GM12878 (cell line): ENCODE data around the gene ANKRD66. TPM values are rescaled to one million over a fixed set of nuclear protein-coding genes. Genes with fewer than 3 reads are reported as not detected.

Experiments
- ATAC-seq: fragments of 200-7000 bp; cut with Tn5 transposase; 3 replicates; pipeline ENCODE4 v1.9.1; 2020; ENCODE audit warnings: mild to moderate bottlenecking, moderate library complexity
- BruUV-seq: library from RNA; stranded (reverse); fragments of 400-500 nt; replicated peaks from 2 replicates; lab custom pipeline; 2021; lab: Mats Ljungman, UMichigan
- CTCF ChIA-PET: fragments of 300-600 bp; sonication (Branson Sonifier 250); formaldehyde crosslinking; extraction: SDS; loops from one replicate; lab custom pipeline; 2021; ENCODE audit warnings: inconsistent platforms; lab: Yijun Ruan, JAX
- POLR2A ChIA-PET: fragments of 350-600 bp; formaldehyde crosslinking; extraction: SDS; loops from one replicate; lab custom pipeline; 2021; ENCODE audit warnings: inconsistent platforms; lab: Charles Lee
- RAD21 ChIA-PET: fragments of 300-600 bp; sonication (Branson Sonifier 250); formaldehyde crosslinking; loops from one replicate; lab custom pipeline; 2023; ENCODE audit warnings: antibody characterized with exemption; ENCODE audit not compliant: unreplicated experiment; lab: Charles Lee
- SMC1A ChIA-PET: fragments of 300-600 bp; sonication (Branson Sonifier 250); formaldehyde crosslinking; loops from one replicate; lab custom pipeline; 2023; ENCODE audit not compliant: unreplicated experiment, uncharacterized antibody; lab: Charles Lee
- DNase-seq: peaks from one replicate; pipeline ENCODE4 v3.0.0-alpha.2; 2011; ENCODE audit warnings: low read depth, low spot score
- FAIRE-seq: peaks from 3 replicates; lab custom pipeline; 2011; peaks lifted over from hg19 to GRCh38; lab: Jason Lieb, UNC
- H2AFZ ChIP-seq: 2 replicates; pipeline ENCODE4 v1.6.0; 2011; ENCODE audit warnings: low read depth, low read length, control low read depth; ENCODE audit not compliant: control insufficient read depth
- H3K27ac ChIP-seq: 2 replicates; pipeline ENCODE4 v1.5.1; 2011; ENCODE audit warnings: control low read depth; ENCODE audit not compliant: control insufficient read depth, insufficient read depth
- H3K27me3 ChIP-seq, 2 experiments: replicated peaks in 1 of 2; 2 replicates each; pipeline versions ENCODE4 v1.6.0 to v1.6.1; 2011; ENCODE audit warnings: low read length in 1 of 2; ENCODE audit not compliant: control insufficient read depth in 2 of 2, insufficient read depth in 2 of 2
- H3K36me3 ChIP-seq, 2 experiments: 2 replicates each; pipeline ENCODE4 v1.5.1; 2011; ENCODE audit warnings: low read length in 1 of 2; ENCODE audit not compliant: control insufficient read depth in 2 of 2, insufficient read depth in 2 of 2
- H3K4me1 ChIP-seq: 2 replicates; pipeline ENCODE4 v1.6.1; 2011; ENCODE audit warnings: mild to moderate bottlenecking, low read length, moderate library complexity, mixed read lengths; ENCODE audit not compliant: control insufficient read depth, insufficient read depth
- H3K4me2 ChIP-seq: 2 replicates; pipeline ENCODE4 v1.6.0; 2011; ENCODE audit warnings: control low read depth; ENCODE audit not compliant: control insufficient read depth, insufficient read depth
- H3K4me3 ChIP-seq: fragments of 200-600 bp; sonication (generic); 2 replicates; pipeline ENCODE4 v1.5.1; 2016
- H3K79me2 ChIP-seq: 2 replicates; pipeline ENCODE4 v1.6.0; 2011; ENCODE audit warnings: low read length; ENCODE audit not compliant: control insufficient read depth, insufficient read depth
- H3K9ac ChIP-seq: 2 replicates; pipeline ENCODE4 v1.8.0; 2011; ENCODE audit warnings: low read length, control low read depth, mixed read lengths; ENCODE audit not compliant: control insufficient read depth, insufficient read depth
- H3K9me3 ChIP-seq: replicated peaks from 3 replicates; pipeline ENCODE4 v1.5.1; 2011; ENCODE audit warnings: mild to moderate bottlenecking, low read length; ENCODE audit not compliant: control insufficient read depth, insufficient read depth
- H4K20me1 ChIP-seq: 2 replicates; pipeline ENCODE4 v1.6.0; 2011; ENCODE audit not compliant: control insufficient read depth, insufficient read depth
- ASH2L ChIP-seq: fragments of 300-600, 200-600 bp; sonication (generic); IDR thresholded peaks from 2 replicates; pipeline ENCODE4 v1.6.1; 2017; ENCODE audit warnings: low read depth, mild to moderate bottlenecking, borderline replicate concordance
- BACH1 ChIP-seq: fragments of 450-650 bp; IDR thresholded peaks from 2 replicates; pipeline ENCODE4 v1.6.1; 2017; ENCODE audit warnings: mild to moderate bottlenecking, borderline replicate concordance
- BCL3 ChIP-seq: IDR thresholded peaks from 2 replicates; pipeline ENCODE4 v1.6.1; 2011; ENCODE audit warnings: borderline replicate concordance, low read depth, mild to moderate bottlenecking, moderate library complexity, low read length; ENCODE audit not compliant: insufficient read depth, poor library complexity, severe bottlenecking
- CREM ChIP-seq: IDR thresholded peaks from 2 replicates; pipeline ENCODE4 v1.6.1; 2014; ENCODE audit warnings: antibody characterized with exemption, low read depth
- E4F1 ChIP-seq: fragments of 450-650 bp; IDR thresholded peaks from 2 replicates; pipeline ENCODE4 v1.6.1; 2018; ENCODE audit warnings: borderline replicate concordance, mild to moderate bottlenecking; ENCODE audit not compliant: partially characterized antibody
- ELK1 ChIP-seq: IDR thresholded peaks from 2 replicates; pipeline ENCODE4 v1.6.1; 2012; ENCODE audit warnings: low read depth, low read length, improper control_type of control experiment
- GABPA ChIP-seq: IDR thresholded peaks from 2 replicates; pipeline ENCODE4 v1.6.1; 2014; ENCODE audit warnings: antibody characterized with exemption, low read depth, mild to moderate bottlenecking, inconsistent platforms
- RAD51 ChIP-seq: fragments of 450-650 bp; IDR thresholded peaks from 2 replicates; pipeline ENCODE4 v1.6.1; 2016; ENCODE audit warnings: moderate library complexity, mild to moderate bottlenecking, inconsistent platforms
- SMAD5 ChIP-seq: IDR thresholded peaks from 2 replicates; pipeline ENCODE4 v1.6.1; 2016; ENCODE audit warnings: antibody characterized with exemption, low read depth
- STAT3 ChIP-seq: IDR thresholded peaks from 2 replicates; pipeline ENCODE4 v1.6.1; 2011; ENCODE audit warnings: low read depth, low read length, improper control_type of control experiment
- ZSCAN29 ChIP-seq: fragments of 450-650 bp; IDR thresholded peaks from 2 replicates; pipeline ENCODE4 v1.6.1; 2017; ENCODE audit warnings: mild to moderate bottlenecking, moderate library complexity
- WGBS: methylation state at CpG from one replicate; pipeline ENCODE4 v1.1.6; 2016; ENCODE audit warnings: low lambda C conversion rate; ENCODE audit not compliant: insufficient replicate concordance, insufficient coverage; ENCODE audit errors: missing lambda C conversion rate; 5-methylcytosine and 5-hydroxymethylcytosine counted together
- in situ Hi-C: fragments of 300-500 bp; cut with MboI; formaldehyde crosslinking; loops from 9 replicates; pipeline ENCODE4 v1.14.3; 2018; ENCODE audit warnings: mixed read lengths
- intact Hi-C: fragments of 100-400 bp; cut with micrococcal nuclease; formaldehyde crosslinking; loops from one replicate; pipeline ENCODE4 v1.14.2; 2022; ENCODE audit not compliant: unreplicated experiment
- polyA plus RNA-seq, 11 experiments: library from polyadenylated mRNA; depleted of rRNA in 4 of 11; unstranded in 6 of 11; stranded (reverse) in 5 of 11; fragments of >200 nt; fragmentation: Nextera tagmentation in 4 of 11; fragmentation: Illumina TruSeq in 1 of 11; extraction: Ambion mirVana in 4 of 11; extraction: Trizol in 1 of 11; gene quantifications; 1 replicate in 1 of 11; 2 replicates in 10 of 11; pipeline versions ENCODE4 v1.2.1 to v1.2.3, GENCODE V29; 2011 to 2016; ENCODE audit warnings: inconsistent platforms in 2 of 11, missing spikeins in 2 of 11, low read depth in 1 of 11
- total RNA-seq, 4 experiments: library from RNA; depleted of rRNA in 3 of 4; stranded (reverse); fragments of >200 nt in 3 of 4; fragmentation: Illumina TruSeq in 1 of 4; extraction: Trizol in 1 of 4; gene quantifications; 2 replicates each; pipeline versions ENCODE4 v1.2.1 to v1.2.3, GENCODE V29; 2013 to 2021

ANKRD66 gene
- total and polyA plus RNA-seq, 10 of the 15 experiments (the other 5 are each of a cell fraction or from before 2014, with no cell fraction given), result not detected

DNA sequence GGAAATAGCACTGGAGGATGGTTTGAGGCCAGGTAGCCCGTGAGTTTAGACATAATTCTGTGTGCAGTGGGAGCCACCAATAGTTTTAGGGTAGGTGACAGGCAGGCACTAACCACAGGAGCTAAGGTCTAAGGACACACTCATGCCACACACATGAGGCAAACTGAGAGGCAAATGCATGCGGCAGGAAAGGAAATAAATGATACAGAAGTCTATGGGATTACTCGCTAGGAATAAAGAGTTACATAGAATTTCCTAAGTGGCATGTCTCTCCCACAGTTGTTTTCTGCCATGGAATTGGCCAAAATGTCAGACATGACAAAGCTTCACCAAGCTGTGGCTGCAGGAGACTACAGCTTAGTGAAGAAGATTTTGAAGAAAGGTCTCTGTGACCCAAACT lies 4.9 kb downstream of the ANKRD66 start:
- ChIA-PET RAD21 (no interaction called here), POLR2A (no interaction called here), SMC1A (no interaction called here), CTCF (no interaction called here)
- Histone ChIP-seq H2AFZ (no peak overlapping the region), H3K79me2 (no peaks in the 10 kb centered on the region), H3K27me3 (no peaks in the 10 kb centered on the region), H4K20me1 (no peaks in the 10 kb centered on the region), H3K9ac (no peak overlapping the region), H3K9me3 (no peaks in the 10 kb centered on the region), H3K27ac (no peak overlapping the region), H3K4me2 (no peak overlapping the region), H3K4me3 (no peak overlapping the region), H3K4me1 (no peaks in the 10 kb centered on the region), H3K36me3 (no peaks in the 10 kb centered on the region)
- no peak for TF ChIP-seq SMAD5
- TF ChIP-seq BCL3, result no peak
- no peak for TF ChIP-seq ASH2L
- TF ChIP-seq BACH1, result no peak
- ATAC-seq, result no peak
- 16% methylated on average over 3 of the region's 3 CpGs for WGBS
- no peak for FAIRE-seq
- BruUV-seq, result no TSS peak
- DNase-seq, result no peak
- intact Hi-C loops (no loop called here), in situ Hi-C loops (no loop called here)

- Histone ChIP-seq H3K4me1 (no peaks in the 10 kb centered on the region), H3K4me3 (no peak overlapping the region), H3K27ac (no peak overlapping the region), H3K4me2 (no peak overlapping the region), H3K36me3 (no peaks in the 10 kb centered on the region), H3K27me3 (no peaks in the 10 kb centered on the region), H4K20me1 (no peaks in the 10 kb centered on the region), H2AFZ (no peak overlapping the region), H3K9me3 (no peaks in the 10 kb centered on the region), H3K79me2 (no peaks in the 10 kb centered on the region), H3K9ac (no peak overlapping the region)
- FAIRE-seq (no peak), ATAC-seq (no peak), DNase-seq (no peak)
- POLR2A ChIA-PET, result no interaction called here
- intact Hi-C loops (no loop called here), in situ Hi-C loops (no loop called here)
- RAD21 ChIA-PET, result no interaction called here
- CTCF ChIA-PET, result no interaction called here
- WGBS, result 0% methylated on average over 1 of the region's 1 CpG
- BruUV-seq, result no TSS peak
- SMC1A ChIA-PET, result interaction anchor here (0.8 kb wide), 1 partner anchor 22 kb away, joined by 3 read pairs; no protein-coding TSS in a partner anchor
- TF ChIP-seq GABPA, result no peak
- no peak for TF ChIP-seq ZSCAN29
- TF ChIP-seq STAT3, result no peak
- no peak for TF ChIP-seq ELK1
- TF ChIP-seq E4F1, result no peak
- TF ChIP-seq CREM, result no peak
- TF ChIP-seq RAD51, result no peak
These were observed 9.1 kb downstream of the ANKRD66 start for GRCh38 chr6:46755865-46756264.
